ENCODE results near the gene TICAM1. TPM values are rescaled to one million over a fixed set of nuclear protein-coding genes. Genes with fewer than 3 reads are reported as not detected.
"Not testable (repeated sequence)": the region's sequence is repeated elsewhere in the genome, so short reads cannot be mapped to it uniquely, and the experiment has no call there.

TICAM1 gene
- total RNA-seq, 1 donor from 2014 or later = 3.4 TPM

DNA sequence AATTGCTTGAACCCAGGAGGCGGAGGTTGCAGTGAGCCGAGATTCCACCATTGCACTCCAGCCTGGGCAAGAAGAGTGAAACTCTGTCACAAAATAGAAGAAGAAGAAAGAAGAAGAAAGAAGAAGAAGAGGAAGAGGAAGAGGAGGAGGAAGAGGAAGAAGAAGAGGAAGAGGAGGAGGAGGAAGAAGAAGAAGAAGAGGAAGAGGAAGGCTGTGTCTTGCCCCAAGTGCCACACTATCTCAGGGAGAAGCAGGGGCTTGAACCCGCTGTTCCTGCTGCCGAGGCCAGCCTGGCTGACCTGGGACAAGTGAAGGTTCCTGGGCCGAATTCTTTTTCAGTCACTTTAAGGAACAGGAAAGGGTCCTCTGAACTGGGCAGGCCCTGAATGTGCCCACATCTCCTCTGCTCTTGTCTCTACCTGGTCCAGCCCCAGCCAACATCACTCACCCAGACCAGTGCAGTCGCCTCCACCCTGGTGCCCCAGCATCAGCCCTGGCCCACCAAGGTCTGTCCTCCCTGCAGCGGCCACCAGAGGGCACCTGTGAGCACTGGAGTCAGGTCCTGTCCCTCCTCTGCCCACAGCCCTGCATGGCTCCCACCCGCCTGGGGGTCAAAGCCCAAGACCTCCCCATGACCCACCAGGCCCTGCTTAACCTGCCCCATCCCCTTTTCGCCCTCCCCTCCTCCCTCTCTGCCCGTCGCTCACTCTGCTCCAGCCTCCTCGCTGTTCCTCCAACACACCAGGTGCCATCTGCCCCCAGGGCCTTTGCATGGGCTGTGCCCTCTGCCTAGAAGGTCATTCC is 20.0 kb downstream of the TICAM1 start:
- no peak overlapping the region for H3K4me3 Mint-ChIP-seq (ENCODE audit: low read depth)
- peak; percentile 89 for DNase-seq (ENCODE audit: low spot score, unreplicated experiment)
- peaks cover 1% of the 10 kb centered on the region for H3K4me1 Mint-ChIP-seq (ENCODE audit: low read depth)
- no peaks in the 10 kb centered on the region for H3K27me3 Mint-ChIP-seq
- TF ChIP-seq, protein P1, sequence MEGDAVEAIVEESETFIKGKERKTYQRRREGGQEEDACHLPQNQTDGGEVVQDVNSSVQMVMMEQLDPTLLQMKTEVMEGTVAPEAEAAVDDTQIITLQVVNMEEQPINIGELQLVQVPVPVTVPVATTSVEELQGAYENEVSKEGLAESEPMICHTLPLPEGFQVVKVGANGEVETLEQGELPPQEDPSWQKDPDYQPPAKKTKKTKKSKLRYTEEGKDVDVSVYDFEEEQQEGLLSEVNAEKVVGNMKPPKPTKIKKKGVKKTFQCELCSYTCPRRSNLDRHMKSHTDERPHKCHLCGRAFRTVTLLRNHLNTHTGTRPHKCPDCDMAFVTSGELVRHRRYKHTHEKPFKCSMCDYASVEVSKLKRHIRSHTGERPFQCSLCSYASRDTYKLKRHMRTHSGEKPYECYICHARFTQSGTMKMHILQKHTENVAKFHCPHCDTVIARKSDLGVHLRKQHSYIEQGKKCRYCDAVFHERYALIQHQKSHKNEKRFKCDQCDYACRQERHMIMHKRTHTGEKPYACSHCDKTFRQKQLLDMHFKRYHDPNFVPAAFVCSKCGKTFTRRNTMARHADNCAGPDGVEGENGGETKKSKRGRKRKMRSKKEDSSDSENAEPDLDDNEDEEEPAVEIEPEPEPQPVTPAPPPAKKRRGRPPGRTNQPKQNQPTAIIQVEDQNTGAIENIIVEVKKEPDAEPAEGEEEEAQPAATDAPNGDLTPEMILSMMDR (IDR thresholded peaks at IDR 0.05; ENCODE audit: unreplicated experiment) = peak; percentile 83
- H3K27ac Mint-ChIP-seq = peak overlapping the region; percentile 59
- peaks cover 2% of the 10 kb centered on the region for H3K36me3 Mint-ChIP-seq (ENCODE audit: insufficient read depth)
- H3K9me3 Mint-ChIP-seq (ENCODE audit: low read depth) = peaks cover 6% of the 10 kb centered on the region

DNA sequence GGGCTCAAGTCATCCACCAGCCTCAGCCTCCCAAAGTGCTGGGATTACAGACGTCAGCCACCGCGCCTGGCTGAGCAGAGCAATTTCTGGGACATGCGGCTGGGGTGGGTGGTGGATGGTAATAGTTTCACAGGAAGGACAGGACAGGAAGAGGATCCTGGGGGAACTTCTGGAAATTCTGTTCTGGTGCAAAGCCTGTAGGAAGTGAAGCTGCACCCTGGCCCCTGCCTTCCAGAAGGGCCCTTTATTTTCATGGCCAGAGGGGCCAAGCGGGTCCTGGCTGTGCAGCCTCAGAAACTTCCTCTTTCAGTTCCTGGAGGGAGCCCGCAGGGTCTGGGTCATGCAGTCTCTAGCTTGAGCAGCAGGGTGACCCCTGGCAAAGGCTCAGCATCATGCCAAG is 24.3 kb downstream of the TICAM1 start:
- Mint-ChIP-seq H3K4me1 (ENCODE audit: low read depth) (no peaks in the 10 kb centered on the region), H3K9me3 (ENCODE audit: low read depth) (no peaks in the 10 kb centered on the region), H3K36me3 (ENCODE audit: insufficient read depth) (no peaks in the 10 kb centered on the region), H3K4me3 (ENCODE audit: low read depth) (no peak overlapping the region), H3K27ac (no peak overlapping the region), H3K27me3 (no peaks in the 10 kb centered on the region)
- TF ChIP-seq, protein P1 (IDR thresholded peaks at IDR 0.05; ENCODE audit: unreplicated experiment) = no peak
- no peak for DNase-seq (ENCODE audit: low spot score, unreplicated experiment)

DNA sequence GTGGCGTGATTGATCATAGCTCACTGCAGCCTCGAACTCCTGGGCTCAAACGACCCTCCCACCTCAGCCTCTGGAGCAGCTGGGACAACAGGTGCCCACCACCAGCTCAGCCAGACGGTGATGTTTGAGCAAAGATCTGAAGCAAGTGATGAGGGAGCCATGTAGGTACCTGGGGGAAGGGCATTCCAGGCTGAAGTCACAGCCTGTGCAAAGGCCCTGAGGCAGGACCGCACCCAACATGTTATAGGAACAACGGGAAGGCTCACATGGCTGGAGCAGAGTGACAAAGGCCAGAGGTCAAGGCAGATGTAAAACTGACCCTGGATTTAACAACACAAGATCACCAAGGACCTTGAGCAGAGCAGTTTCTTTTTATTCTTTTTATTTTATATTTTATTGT is 25.1 kb downstream of the TICAM1 start:
- Mint-ChIP-seq H3K4me3 (ENCODE audit: low read depth) (no peak overlapping the region), H3K4me1 (ENCODE audit: low read depth) (no peaks in the 10 kb centered on the region), H3K27me3 (no peaks in the 10 kb centered on the region), H3K36me3 (ENCODE audit: insufficient read depth) (no peaks in the 10 kb centered on the region), H3K9me3 (ENCODE audit: low read depth) (no peaks in the 10 kb centered on the region), H3K27ac (no peak overlapping the region)
- TF ChIP-seq, protein P1 (IDR thresholded peaks at IDR 0.05; ENCODE audit: unreplicated experiment) = no peak
- DNase-seq (ENCODE audit: low spot score, unreplicated experiment) = no peak

DNA sequence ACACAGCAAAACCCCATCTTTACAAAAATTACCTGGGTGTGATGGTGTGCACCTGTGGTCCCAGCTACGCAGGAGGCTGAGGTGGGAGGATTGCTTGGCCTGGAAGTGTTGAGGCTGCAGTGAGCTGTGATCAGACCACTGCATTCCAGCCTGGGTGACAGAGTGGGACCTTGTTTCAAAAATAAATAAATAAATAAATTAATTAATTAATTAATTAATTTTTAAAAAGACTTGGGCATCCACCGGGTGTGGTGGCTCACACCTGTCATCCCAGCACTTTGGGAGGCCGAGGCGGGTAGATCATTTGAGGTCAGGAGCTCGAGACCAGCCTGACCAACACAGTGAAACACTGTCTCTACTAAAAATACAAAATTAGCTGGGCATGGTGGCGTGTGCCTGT is 26.4 kb downstream of the TICAM1 start:
- not testable (repeated sequence) for H3K9me3 Mint-ChIP-seq (ENCODE audit: low read depth); H3K27me3 Mint-ChIP-seq; H3K4me3 Mint-ChIP-seq (ENCODE audit: low read depth); DNase-seq (ENCODE audit: low spot score, unreplicated experiment); H3K36me3 Mint-ChIP-seq (ENCODE audit: insufficient read depth); H3K27ac Mint-ChIP-seq; H3K4me1 Mint-ChIP-seq (ENCODE audit: low read depth)

DNA sequence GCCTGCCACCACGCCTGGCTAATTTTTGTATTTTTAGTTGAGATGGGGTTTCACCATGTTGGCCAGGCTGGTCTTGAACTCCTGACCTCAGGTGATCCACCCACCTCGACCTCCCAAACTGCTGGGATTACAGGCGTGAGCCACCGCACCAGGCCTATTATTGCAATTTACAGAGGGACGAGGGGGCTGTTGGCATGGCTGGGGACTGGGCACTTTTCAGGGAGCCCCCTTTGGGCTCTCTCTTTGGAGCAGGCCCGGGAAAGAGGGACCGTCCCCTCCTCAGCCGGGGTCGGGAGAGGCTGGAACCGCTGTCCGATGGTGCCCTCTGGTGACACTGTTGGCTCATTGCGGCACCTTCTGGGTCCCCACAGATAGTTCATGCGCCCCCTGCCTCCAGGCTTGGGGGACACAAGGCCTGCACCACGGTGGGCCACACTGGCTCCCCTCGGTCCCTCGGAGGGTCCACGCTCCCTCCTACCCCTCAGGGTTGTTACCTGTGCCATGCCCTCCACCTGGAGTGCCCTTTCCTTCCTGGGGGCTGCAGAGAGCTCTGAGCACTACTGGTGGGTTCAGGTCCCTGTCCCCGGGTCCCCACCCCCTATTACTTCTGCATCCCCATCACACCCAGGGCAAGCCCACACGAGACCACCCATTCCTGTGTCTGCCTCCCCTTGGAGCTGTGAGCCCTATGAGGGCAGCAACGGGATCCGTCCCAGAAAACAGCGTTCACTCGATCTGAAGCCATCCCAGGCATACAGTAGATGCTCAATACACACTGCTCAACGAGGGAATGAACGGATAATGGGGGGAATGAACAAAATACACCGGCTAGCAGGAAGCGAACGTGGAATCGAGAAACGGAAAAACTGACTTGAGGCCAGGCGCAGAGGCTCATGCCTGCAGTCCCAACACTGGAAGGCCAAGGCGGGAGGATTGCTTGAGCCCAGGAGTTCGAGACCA is 27.5 kb downstream of the TICAM1 start:
- Mint-ChIP-seq H3K27me3 (no peaks in the 10 kb centered on the region), H3K4me3 (ENCODE audit: low read depth) (no peak overlapping the region), H3K27ac (no peak overlapping the region), H3K4me1 (ENCODE audit: low read depth) (no peaks in the 10 kb centered on the region), H3K36me3 (ENCODE audit: insufficient read depth) (peaks cover 1% of the 10 kb centered on the region), H3K9me3 (ENCODE audit: low read depth) (no peaks in the 10 kb centered on the region)
- DNase-seq (ENCODE audit: low spot score, unreplicated experiment) = peak; percentile 73
- TF ChIP-seq, protein P1 (IDR thresholded peaks at IDR 0.05; ENCODE audit: unreplicated experiment) = peak; percentile 85
